Astrocyte (in vitro differentiated cells and primary cell): Measurements from ENCODE around the gene DYNLL1.

Experiments used
- EZH2 ChIP-seq: IDR thresholded peaks from 2 replicates; pipeline ENCODE4 v1.6.1; 2012; ENCODE audit warnings: mild to moderate bottlenecking, low read length, inconsistent platforms; ENCODE audit not compliant: insufficient read depth
- TF ChIP-seq, protein P1 (sequence below): IDR thresholded peaks from 2 replicates; pipeline ENCODE4 v1.5.1; 2011; ENCODE audit warnings: low read depth, mild to moderate bottlenecking, inconsistent platforms, low read length, moderate library complexity; ENCODE audit not compliant: insufficient read depth

DNA sequence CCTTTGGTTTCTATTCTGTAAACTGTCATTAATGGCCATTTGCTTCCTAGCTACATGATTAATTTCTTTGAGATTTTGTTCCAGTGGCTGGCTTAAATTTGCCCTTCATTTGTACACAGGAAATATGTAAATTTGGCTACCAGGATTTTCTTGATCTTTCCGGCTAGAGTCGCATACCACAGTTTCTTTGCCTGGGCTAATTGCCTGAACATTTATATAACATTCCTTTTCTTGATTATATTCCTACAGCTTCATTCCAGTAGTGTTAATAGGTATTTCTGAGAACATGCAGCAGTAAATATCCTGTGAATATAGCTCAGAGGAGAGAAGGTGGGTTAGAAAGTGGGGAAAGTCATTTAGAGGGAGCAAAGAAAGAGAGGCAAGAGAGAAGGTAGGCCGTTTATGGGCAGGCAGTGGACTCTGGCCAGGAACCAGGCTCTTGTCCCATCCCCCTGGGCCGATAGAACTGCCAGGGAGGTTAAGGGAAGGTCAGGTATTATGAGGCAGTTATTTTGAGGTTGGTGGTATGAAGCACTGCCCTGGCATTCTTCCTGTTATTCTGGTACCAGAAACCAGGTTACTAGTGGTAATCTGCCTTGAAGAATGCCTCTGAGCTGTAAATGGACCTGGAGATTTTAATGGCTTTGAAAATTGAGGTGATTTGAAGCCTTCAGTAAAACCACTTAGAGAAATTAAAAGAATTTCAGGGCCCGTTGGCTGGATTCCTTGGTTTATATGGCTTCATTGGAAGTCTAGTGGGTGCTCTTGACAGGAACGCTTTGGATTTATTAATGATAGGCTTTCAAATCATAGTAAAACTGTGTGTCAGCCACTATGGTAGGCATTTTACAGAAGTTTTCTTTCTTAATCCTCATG lies 42.6 kb downstream of the DYNLL1 start:
- TF ChIP-seq, protein P1, sequence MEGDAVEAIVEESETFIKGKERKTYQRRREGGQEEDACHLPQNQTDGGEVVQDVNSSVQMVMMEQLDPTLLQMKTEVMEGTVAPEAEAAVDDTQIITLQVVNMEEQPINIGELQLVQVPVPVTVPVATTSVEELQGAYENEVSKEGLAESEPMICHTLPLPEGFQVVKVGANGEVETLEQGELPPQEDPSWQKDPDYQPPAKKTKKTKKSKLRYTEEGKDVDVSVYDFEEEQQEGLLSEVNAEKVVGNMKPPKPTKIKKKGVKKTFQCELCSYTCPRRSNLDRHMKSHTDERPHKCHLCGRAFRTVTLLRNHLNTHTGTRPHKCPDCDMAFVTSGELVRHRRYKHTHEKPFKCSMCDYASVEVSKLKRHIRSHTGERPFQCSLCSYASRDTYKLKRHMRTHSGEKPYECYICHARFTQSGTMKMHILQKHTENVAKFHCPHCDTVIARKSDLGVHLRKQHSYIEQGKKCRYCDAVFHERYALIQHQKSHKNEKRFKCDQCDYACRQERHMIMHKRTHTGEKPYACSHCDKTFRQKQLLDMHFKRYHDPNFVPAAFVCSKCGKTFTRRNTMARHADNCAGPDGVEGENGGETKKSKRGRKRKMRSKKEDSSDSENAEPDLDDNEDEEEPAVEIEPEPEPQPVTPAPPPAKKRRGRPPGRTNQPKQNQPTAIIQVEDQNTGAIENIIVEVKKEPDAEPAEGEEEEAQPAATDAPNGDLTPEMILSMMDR = no peak
- TF ChIP-seq EZH2 = no peak
